Measurements from ENCODE around the gene ANP32E.

Gene ANP32E

GRCh38 chr1:150267896-150268295, 32.0 kb upstream of the ANP32E start:
- no peak for TF ChIP-seq FOXM1 (IDR thresholded peaks at IDR 0.05; ENCODE audit: borderline replicate concordance, low read depth)

GRCh38 chr1:150263549-150263948, 27.6 kb upstream of the ANP32E start:
- no peak for TF ChIP-seq TAF1 (IDR thresholded peaks at IDR 0.05; ENCODE audit: low read depth)
- TF ChIP-seq CREB1 (IDR thresholded peaks at IDR 0.05; ENCODE audit: low read depth), result no peak
- no peak for TF ChIP-seq MAX (IDR thresholded peaks at IDR 0.05)
- no peak for TF ChIP-seq YY1 (IDR thresholded peaks at IDR 0.05; ENCODE audit: low read depth)
- no peak for TF ChIP-seq USF1 (IDR thresholded peaks at IDR 0.05)
- TF ChIP-seq REST (IDR thresholded peaks at IDR 0.05; ENCODE audit: low read depth), result no peak
- TF ChIP-seq CEBPB (IDR thresholded peaks at IDR 0.05), result no peak
- no peak for TF ChIP-seq FOXM1 (IDR thresholded peaks at IDR 0.05; ENCODE audit: borderline replicate concordance, low read depth)
- no peak for TF ChIP-seq EGR1 (IDR thresholded peaks at IDR 0.05)
- TF ChIP-seq RAD21 (IDR thresholded peaks at IDR 0.05; ENCODE audit: low read depth), result no peak
- no peak for TF ChIP-seq NFIC (IDR thresholded peaks at IDR 0.05)
- TF ChIP-seq TEAD4 (IDR thresholded peaks at IDR 0.05), result no peak
- TF ChIP-seq TCF12 (IDR thresholded peaks at IDR 0.05; ENCODE audit: low read depth), result no peak
- TF ChIP-seq ZBTB7A (IDR thresholded peaks at IDR 0.05; ENCODE audit: low read depth), result no peak
- TF ChIP-seq EP300 (IDR thresholded peaks at IDR 0.05; ENCODE audit: borderline replicate concordance), result no peak

- TF ChIP-seq EP300 (IDR thresholded peaks at IDR 0.05; ENCODE audit: borderline replicate concordance) (no peak), MAX (IDR thresholded peaks at IDR 0.05) (no peak)
Measured at GRCh38 chr1:150262388-150263320, 26.7 kb upstream of the ANP32E start.

- TF ChIP-seq EP300 (IDR thresholded peaks at IDR 0.05; ENCODE audit: borderline replicate concordance), result no peak
- TF ChIP-seq TEAD4 (IDR thresholded peaks at IDR 0.05), result no peak
Measured at GRCh38 chr1:150261367-150261766, 25.5 kb upstream of the ANP32E start.

GRCh38 chr1:150259758-150260669, 24.1 kb upstream of the ANP32E start:
- TF ChIP-seq FOXM1 (IDR thresholded peaks at IDR 0.05; ENCODE audit: borderline replicate concordance, low read depth) (no peak), ZBTB7A (IDR thresholded peaks at IDR 0.05; ENCODE audit: low read depth) (peak; percentile 63; the same call in 1 of the 2 replicates), MAX (IDR thresholded peaks at IDR 0.05) (peak; percentile 73), TEAD4 (IDR thresholded peaks at IDR 0.05) (peak; percentile 51; the same call in 1 of the 2 replicates), NFIC (IDR thresholded peaks at IDR 0.05) (peak; percentile 76)

- TF ChIP-seq EGR1 (IDR thresholded peaks at IDR 0.05) (no peak), NFIC (IDR thresholded peaks at IDR 0.05) (no peak), TCF12 (IDR thresholded peaks at IDR 0.05; ENCODE audit: low read depth) (no peak), ZBTB7A (IDR thresholded peaks at IDR 0.05; ENCODE audit: low read depth) (no peak), TAF1 (IDR thresholded peaks at IDR 0.05; ENCODE audit: low read depth) (no peak), YY1 (IDR thresholded peaks at IDR 0.05; ENCODE audit: low read depth) (no peak), USF1 (IDR thresholded peaks at IDR 0.05) (no peak), REST (IDR thresholded peaks at IDR 0.05; ENCODE audit: low read depth) (no peak), FOXM1 (IDR thresholded peaks at IDR 0.05; ENCODE audit: borderline replicate concordance, low read depth) (no peak), RAD21 (IDR thresholded peaks at IDR 0.05; ENCODE audit: low read depth) (no peak), CREB1 (IDR thresholded peaks at IDR 0.05; ENCODE audit: low read depth) (no peak), TEAD4 (IDR thresholded peaks at IDR 0.05) (no peak)
Measured at GRCh38 chr1:150259217-150259616, 23.3 kb upstream of the ANP32E start.
